PC-3 (cell line): ENCODE results near the gene ASTN2.

Experiments used
- CTCF ChIP-seq: fragments of 300-600 bp; sonication (generic); conservative IDR thresholded peaks from 2 replicates; pipeline ENCODE4 v1.5.1; 2017; ENCODE audit warnings: antibody characterized with exemption, low read depth, mild to moderate bottlenecking, low read length
- EZH2 ChIP-seq: fragments of 300-600 bp; sonication (generic); IDR thresholded peaks from one replicate; pipeline ENCODE4 v1.6.1; 2017; ENCODE audit warnings: antibody characterized with exemption, mild to moderate bottlenecking, low read length; ENCODE audit not compliant: unreplicated experiment
- EZH2phosphoT487 ChIP-seq: fragments of 300-600 bp; sonication (generic); IDR thresholded peaks from 2 replicates; pipeline ENCODE4 v1.6.1; 2018; ENCODE audit warnings: mild to moderate bottlenecking, antibody characterized with exemption, low read length, borderline replicate concordance

- TF ChIP-seq EZH2phosphoT487 (no peak), CTCF (no peak), EZH2 (no peak)
These were observed 557.5 kb downstream of the ASTN2 start for GRCh38 chr9:116857321-116857720.
